Pancreas (tissue), 10 donors: Measurements from ENCODE around the gene ZDHHC6. TPM values are rescaled to one million over a fixed set of nuclear protein-coding genes. Genes with fewer than 3 reads are reported as not detected.
"Not testable (repeated sequence)": the region's sequence is repeated elsewhere in the genome, so short reads cannot be mapped to it uniquely, and the experiment has no call there.

ENCODE experiments used
- ATAC-seq, 4 donors: fragments of 200-7000 bp; cut with Tn5 transposase; one replicate each; pipeline versions ENCODE4 v1.8.0 to v1.9.1; 2020; ENCODE audit warnings: mild to moderate bottlenecking in 4 of 4, moderate library complexity in 4 of 4
- DNase-seq, 6 donors: peaks; one replicate each; pipeline ENCODE4 v3.0.0-alpha.2; 2020
- FAIRE-seq: peaks from 2 replicates; lab custom pipeline; 2012; peaks lifted over from hg19 to GRCh38; lab: Jason Lieb, UNC
- H3K27ac ChIP-seq, 4 donors: fragments of 200-600 bp; sonication (generic); 1 replicate in 3 of 4; 2 replicates in 1 of 4; pipeline versions ENCODE4 v1.5.0 to v1.8.0; 2020
- H3K27me3 ChIP-seq, 4 donors: fragments of 200-600 bp; one replicate each; pipeline ENCODE4 v1.8.0; 2021
- H3K36me3 ChIP-seq, 3 donors: fragments of 200-600 bp; sonication (generic) in 1 of 3; one replicate each; pipeline versions ENCODE4 v1.5.0 to v1.8.0; 2020 to 2021
- H3K4me1 ChIP-seq, 3 donors: fragments of 200-600 bp; one replicate each; pipeline ENCODE4 v1.8.0; 2021
- H3K4me3 ChIP-seq, 4 donors: fragments of 200-600 bp; sonication (generic) in 2 of 4; one replicate each; pipeline versions ENCODE4 v1.5.0 to v1.8.0; 2020 to 2021
- H3K9me3 ChIP-seq, 4 donors: fragments of 200-600 bp; one replicate each; pipeline ENCODE4 v1.8.0; 2021
- WGBS, 2 donors: extraction: QIAGEN DNeasy Blood & Tissue Kit; methylation state at CpG; one replicate each; pipeline ENCODE4 v1.1.7; 2013; 5-methylcytosine and 5-hydroxymethylcytosine counted together
- intact Hi-C, 3 donors: fragments of 100-400 bp; cut with DNase I; formaldehyde crosslinking; loops; one replicate each; pipeline versions ENCODE4 v1.11.1 to v1.14.2; 2022
- polyA plus RNA-seq, 2 donors: library from polyadenylated mRNA; stranded (reverse); fragments of 200-250 nt; gene quantifications; one replicate each; pipeline ENCODE4 v1.2.3, GENCODE V29; 2013
- total RNA-seq, 6 donors: library from RNA; stranded (reverse); fragmentation: NEBNext Ultra II Directional in 4 of 6; extraction: Animal tissue kit (Norgen Biotek cat#: 25700) in 4 of 6; gene quantifications; one replicate each; pipeline versions ENCODE4 v1.2.1 to v1.2.4, GENCODE V29; 2021 to 2023
- TF ChIP-seq, protein P1 (sequence below), 4 donors: fragments of 200-600 bp; sonication (generic) in 3 of 4; IDR thresholded peaks; one replicate each; pipeline versions ENCODE4 v1.5.0 to v1.8.0; 2021; ENCODE audit warnings: antibody characterized with exemption in 4 of 4
- donor health status: healthy with polysubstance abuse.
- donor health status: DM: no; HTN: no; CAD: no; lungs with moderate emphysema.
- donor health status: DM: no; HTN: no; CAD: no.
- donor health status: control.
- donor health status: control.
- donor health status: Bipolar disorder and iron deficiency.
- donor health status: DM: yes; HTN: yes; CAD: no.
- donor health status: DM: no; HTN: no; CAD: no.
- donor health status: DM: no; HTN: no; CAD: no.
- donor health status: DM: yes; HTN: yes; CAD: no.

ZDHHC6 gene
- total and polyA plus RNA-seq, 8 donors = 8.0 to 39.2 (median 12.6) TPM

DNA sequence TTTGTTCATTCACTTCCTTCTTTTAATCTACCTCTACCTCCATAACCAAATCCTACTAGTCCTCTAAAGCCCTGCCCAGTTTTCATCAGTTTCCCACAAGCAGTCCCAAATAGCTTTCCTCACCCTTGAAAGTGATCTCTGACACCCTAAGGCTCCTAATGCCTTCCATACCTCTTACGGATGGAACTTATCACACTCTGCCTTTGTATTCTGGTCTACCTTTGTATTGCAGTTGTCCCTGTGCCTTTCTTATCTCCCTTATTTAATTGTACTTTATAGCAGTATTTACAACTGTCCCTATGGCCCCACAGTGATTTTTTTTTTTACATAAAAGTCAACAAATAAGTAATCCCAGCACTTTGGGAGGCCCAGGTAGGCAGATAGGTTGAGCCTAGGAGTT lies 39.0 kb downstream of the ZDHHC6 start:
- intact Hi-C loops = no loop called here

DNA sequence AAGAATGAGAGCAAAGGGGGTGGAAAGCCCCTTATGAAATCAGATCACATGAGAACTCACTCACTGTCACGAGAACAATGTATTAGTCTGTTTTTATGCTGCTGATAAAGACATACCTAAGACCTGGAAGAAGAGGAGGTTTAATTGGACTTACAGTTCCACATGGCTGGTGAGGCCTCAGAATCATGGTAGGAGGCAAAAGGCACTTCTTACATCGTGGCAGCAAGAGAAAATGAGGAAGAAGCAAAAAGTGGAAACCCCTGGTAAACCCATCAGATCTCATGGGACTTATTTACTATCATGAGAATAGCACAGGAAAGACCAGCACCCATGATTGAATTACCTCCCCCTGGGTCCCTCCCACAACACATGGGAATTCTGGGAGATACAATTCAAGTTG lies 39.9 kb downstream of the ZDHHC6 start:
- H3K27ac ChIP-seq, H3K4me1 ChIP-seq, ATAC-seq, FAIRE-seq, DNase-seq, H3K9me3 ChIP-seq, H3K36me3 ChIP-seq, intact Hi-C loops, H3K4me3 ChIP-seq, H3K27me3 ChIP-seq: not testable (repeated sequence)
- WGBS, 2 donors = 61 to 65% methylated on average over 2 of the region's 2 CpGs

More for the DNA sequence above, 39.0 kb downstream of the ZDHHC6 start:
- Histone ChIP-seq H3K4me3 (no peak overlapping the region), H3K4me1 (no peaks in the 10 kb centered on the region), H3K36me3 (no peaks in the 10 kb centered on the region), H3K27ac (no peak overlapping the region), H3K27me3 (no peaks in the 10 kb centered on the region), H3K9me3 (no peaks in the 10 kb centered on the region)
- WGBS, 2 donors = 83 to 100% methylated on average over 1 of the region's 1 CpG
- FAIRE-seq (no peak), ATAC-seq (no peak), DNase-seq (no peak)
- TF ChIP-seq, protein P1, sequence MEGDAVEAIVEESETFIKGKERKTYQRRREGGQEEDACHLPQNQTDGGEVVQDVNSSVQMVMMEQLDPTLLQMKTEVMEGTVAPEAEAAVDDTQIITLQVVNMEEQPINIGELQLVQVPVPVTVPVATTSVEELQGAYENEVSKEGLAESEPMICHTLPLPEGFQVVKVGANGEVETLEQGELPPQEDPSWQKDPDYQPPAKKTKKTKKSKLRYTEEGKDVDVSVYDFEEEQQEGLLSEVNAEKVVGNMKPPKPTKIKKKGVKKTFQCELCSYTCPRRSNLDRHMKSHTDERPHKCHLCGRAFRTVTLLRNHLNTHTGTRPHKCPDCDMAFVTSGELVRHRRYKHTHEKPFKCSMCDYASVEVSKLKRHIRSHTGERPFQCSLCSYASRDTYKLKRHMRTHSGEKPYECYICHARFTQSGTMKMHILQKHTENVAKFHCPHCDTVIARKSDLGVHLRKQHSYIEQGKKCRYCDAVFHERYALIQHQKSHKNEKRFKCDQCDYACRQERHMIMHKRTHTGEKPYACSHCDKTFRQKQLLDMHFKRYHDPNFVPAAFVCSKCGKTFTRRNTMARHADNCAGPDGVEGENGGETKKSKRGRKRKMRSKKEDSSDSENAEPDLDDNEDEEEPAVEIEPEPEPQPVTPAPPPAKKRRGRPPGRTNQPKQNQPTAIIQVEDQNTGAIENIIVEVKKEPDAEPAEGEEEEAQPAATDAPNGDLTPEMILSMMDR (IDR thresholded peaks at IDR 0.05) = no peak

DNA sequence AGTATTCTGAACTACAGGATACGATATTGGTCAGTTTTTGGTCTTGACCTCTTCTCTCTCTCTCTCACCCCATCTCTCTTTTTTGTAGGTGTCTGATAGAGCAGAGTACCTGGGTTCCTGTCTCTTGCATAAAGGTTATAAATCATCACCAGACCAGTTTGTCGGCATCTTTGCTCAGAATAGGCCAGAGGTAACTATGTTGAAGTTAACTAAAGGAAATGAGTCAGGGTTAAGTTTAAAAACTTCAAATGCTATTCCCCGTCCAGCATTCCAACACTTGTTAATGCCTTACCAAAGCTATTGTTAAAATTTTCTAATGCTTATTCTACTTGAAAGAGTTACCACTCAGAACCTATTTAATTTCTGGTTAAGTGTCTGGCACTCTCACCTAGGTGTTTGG lies 42.1 kb downstream of the ZDHHC6 start:
- no peak for ATAC-seq
- Histone ChIP-seq H3K9me3 (no peaks in the 10 kb centered on the region), H3K27ac (no peak overlapping the region), H3K4me3 (no peak overlapping the region), H3K4me1 (no peaks in the 10 kb centered on the region), H3K36me3 (no peaks in the 10 kb centered on the region), H3K27me3 (no peaks in the 10 kb centered on the region)
- no peak for FAIRE-seq
- DNase-seq = no peak
- intact Hi-C loops = no loop called here
- WGBS, 2 donors = 52 to 59% methylated on average over 3 of the region's 3 CpGs
- TF ChIP-seq, protein P1 (IDR thresholded peaks at IDR 0.05) = no peak

DNA sequence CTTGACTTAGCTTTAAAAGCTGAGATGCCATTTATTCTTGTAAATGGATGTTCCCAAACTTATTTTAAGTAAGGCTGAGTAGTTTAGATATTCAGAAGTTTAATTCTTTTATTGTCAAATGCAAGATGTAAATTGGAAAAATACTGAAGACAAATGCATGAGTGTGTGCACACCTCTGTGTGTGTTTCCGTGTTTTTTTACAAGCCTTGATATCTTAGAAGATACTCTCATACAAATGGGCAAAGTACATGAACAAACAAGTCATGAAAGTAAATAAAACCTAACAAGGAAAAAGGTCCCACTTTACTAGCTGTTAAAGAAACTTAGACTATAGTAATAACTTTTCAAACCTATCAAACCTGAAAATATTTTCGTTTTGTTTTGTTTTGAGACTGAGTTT lies 43.8 kb downstream of the ZDHHC6 start:
- peak; percentile 51 for FAIRE-seq

DNA sequence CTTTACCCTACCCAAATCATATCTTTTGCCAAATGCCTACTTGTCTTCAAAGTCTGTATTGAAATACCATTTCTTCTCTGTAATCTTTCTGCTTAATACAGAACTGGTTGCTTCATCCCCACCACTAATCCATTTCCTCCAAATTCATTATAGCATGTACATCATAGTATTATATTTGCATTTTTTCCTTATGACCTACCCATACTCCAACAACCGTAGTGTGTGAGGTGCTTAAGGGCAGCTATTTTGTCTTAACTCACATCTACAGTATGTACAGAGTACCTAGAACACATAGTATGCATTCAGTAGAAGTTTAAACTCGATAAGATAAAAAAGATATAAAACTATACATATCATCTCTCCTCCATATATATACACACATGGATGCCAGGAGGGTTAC lies 49.1 kb downstream of the ZDHHC6 start:
- FAIRE-seq = no peak
- 72 to 76% methylated on average over 2 of the region's 2 CpGs for WGBS, 2 donors

More for the DNA sequence above, 43.8 kb downstream of the ZDHHC6 start:
- DNase-seq (no peak), ATAC-seq (no peak)
- TF ChIP-seq, protein P1 (IDR thresholded peaks at IDR 0.05) = no peak
- H3K4me3 ChIP-seq = no peak overlapping the region
- H3K36me3 ChIP-seq = no peaks in the 10 kb centered on the region
- no peak overlapping the region for H3K27ac ChIP-seq
- WGBS, 2 donors = 51 to 55% methylated on average over 2 of the region's 2 CpGs
- intact Hi-C loops = no loop called here
- H3K9me3 ChIP-seq = no peaks in the 10 kb centered on the region
- H3K27me3 ChIP-seq = no peaks in the 10 kb centered on the region
- H3K4me1 ChIP-seq = no peaks in the 10 kb centered on the region

More for the DNA sequence above, 49.1 kb downstream of the ZDHHC6 start:
- Histone ChIP-seq H3K36me3 (no peaks in the 10 kb centered on the region), H3K9me3 (no peaks in the 10 kb centered on the region), H3K27ac (no peak overlapping the region), H3K4me3 (no peak overlapping the region), H3K4me1 (no peaks in the 10 kb centered on the region), H3K27me3 (no peaks in the 10 kb centered on the region)
- no peak for ATAC-seq
- no peak for DNase-seq
- TF ChIP-seq, protein P1 (IDR thresholded peaks at IDR 0.05) = no peak
- intact Hi-C loops = no loop called here
